Inflammatory macrophage treated with lipopolysaccharide for 1 hour (primary cell): ENCODE data around the gene POFUT2.

Experiments used
- DNase-seq, 2 donors: peaks; one replicate each; pipeline ENCODE4 v3.0.0-alpha.2; 2020 to 2022

Gene POFUT2

DNA sequence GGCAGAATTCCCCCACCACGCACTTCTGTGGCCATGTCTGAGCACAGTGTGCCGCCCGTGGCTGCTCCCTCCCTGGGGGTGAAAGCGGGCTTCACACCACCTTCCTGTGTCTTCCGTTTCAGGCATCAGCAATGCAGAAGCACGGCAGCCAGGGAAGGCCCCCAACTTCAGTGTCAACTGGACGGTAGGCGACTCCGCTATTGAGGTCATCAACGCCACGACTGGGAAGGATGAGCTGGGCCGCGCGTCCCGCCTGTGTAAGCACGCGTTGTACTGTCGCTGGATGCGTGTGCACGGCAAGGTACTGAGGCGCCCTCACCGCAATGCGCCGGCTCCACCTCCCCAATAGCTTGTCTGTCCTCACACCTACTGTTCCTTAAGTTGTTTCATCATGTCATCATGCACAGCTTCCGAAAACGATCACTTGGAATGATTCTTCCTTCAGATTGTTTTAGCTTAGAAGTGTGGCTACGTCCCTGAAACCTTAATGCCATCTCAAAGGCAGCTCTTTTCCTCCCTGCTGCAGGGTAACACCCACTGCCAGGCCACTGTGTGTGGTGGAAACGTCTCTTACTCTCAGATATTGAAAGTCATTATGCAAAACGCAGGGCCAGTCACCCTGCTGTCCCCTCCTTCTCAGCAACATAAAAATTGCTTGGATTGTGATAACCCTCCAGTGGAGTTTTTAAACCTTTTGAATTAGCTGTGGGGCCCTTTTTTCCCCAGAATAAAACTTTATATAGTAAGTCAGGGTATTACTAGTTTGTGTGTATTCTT, 66.8 kb downstream of the POFUT2 start:
- DNase-seq = no peak

DNA sequence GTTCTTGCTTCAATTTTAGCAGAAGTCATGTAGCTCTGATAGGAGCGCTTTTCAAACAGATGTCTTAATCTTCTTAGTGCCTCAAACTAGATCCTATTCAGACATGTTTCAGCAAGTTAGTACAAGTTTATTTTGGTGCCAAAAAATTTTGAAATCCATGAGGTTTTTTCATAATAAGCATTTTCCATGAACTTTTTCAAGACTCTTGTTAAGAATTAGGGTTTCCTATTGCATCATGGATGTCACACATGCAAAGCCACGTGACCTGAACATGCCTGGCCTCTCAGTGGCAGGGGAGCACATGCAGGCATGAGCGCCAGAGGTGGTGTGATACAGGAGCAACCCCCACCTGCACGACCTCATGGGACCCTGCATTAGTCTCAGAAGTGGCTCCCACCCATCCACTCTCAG, 67.6 kb downstream of the POFUT2 start:
- no peak for DNase-seq

- no peak for DNase-seq
Measured at GRCh38 chr21:45219517-45219916, 68.2 kb downstream of the POFUT2 start.

DNA sequence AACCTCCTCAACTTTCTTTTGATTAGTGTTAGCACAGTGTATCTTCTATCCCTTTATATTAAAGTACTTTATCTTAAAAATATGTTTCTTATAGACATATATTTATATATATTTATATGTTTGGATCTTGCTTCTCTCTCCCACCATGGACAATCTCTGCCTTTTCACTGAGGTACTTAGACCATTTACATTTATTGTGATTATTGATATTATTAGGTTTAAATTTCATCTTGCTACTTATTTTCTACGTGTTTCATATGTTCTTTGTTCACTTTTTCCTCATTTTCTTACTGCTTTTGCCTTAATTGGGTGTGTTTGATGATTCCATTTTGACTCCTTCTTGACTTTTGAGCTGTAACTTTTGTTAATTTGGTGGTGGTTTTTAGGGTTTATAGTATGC, 70.7 kb downstream of the POFUT2 start:
- DNase-seq = no peak

GRCh38 chr21:45215213-45215612, 72.5 kb downstream of the POFUT2 start:
- DNase-seq = no peak
